Tibial nerve (tissue), 4 donors: ENCODE data around the gene BTBD2. TPM values are rescaled to one million over a fixed set of nuclear protein-coding genes. Genes with fewer than 3 reads are reported as not detected.

Experiments
- DNase-seq, 2 donors: peaks; one replicate each; pipeline ENCODE4 v3.0.0-alpha.2; 2019; ENCODE audit warnings: low spot score in 2 of 2
- H3K27ac ChIP-seq, 4 donors: fragments of 200-600 bp; sonication (generic) in 3 of 4; one replicate each; pipeline ENCODE4 v1.5.1; 2017 to 2019; ENCODE audit warnings: mild to moderate bottlenecking in 1 of 4
- H3K27me3 ChIP-seq, 2 donors: fragments of 200-600 bp; sonication (generic) in 1 of 2; one replicate each; pipeline versions ENCODE4 v1.5.1 to v1.6.0; 2017 to 2019
- H3K36me3 ChIP-seq, 3 donors: fragments of 200-600 bp; sonication (generic); one replicate each; pipeline ENCODE4 v1.5.1; 2018 to 2019
- H3K4me1 ChIP-seq, 4 donors: fragments of 200-600 bp; sonication (generic) in 3 of 4; one replicate each; pipeline ENCODE4 v1.5.1; 2017 to 2019
- H3K4me3 ChIP-seq, 4 donors: fragments of 200-600 bp; sonication (generic) in 3 of 4; one replicate each; pipeline ENCODE4 v1.5.1; 2017 to 2019; ENCODE audit warnings: mild to moderate bottlenecking in 1 of 4, moderate library complexity in 1 of 4
- H3K9me3 ChIP-seq, 4 donors: fragments of 200-600 bp; sonication (generic) in 3 of 4; one replicate each; pipeline ENCODE4 v1.5.1; 2017 to 2019
- EP300 ChIP-seq, 2 donors: sonication (generic); formaldehyde crosslinking; IDR thresholded peaks; one replicate each; pipeline ENCODE4 v1.6.1; 2017; ENCODE audit warnings: antibody characterized with exemption in 2 of 2, mild to moderate bottlenecking in 1 of 2
- POLR2A ChIP-seq, 2 donors: fragments of 450-650 bp; IDR thresholded peaks; one replicate each; pipeline ENCODE4 v1.6.1; 2017; ENCODE audit warnings: antibody characterized with exemption in 2 of 2, mild to moderate bottlenecking in 2 of 2, moderate library complexity in 2 of 2
- WGBS, 2 donors: methylation state at CpG; one replicate each; pipeline ENCODE4 v1.1.5; 2018; 5-methylcytosine and 5-hydroxymethylcytosine counted together
- total RNA-seq, 4 donors: library from RNA; depleted of rRNA; stranded (reverse); fragments of >200 nt; gene quantifications; one replicate each; pipeline ENCODE4 v1.1.0, GENCODE V29; 2016
- TF ChIP-seq, protein P1 (sequence below), 5 experiments: fragments of 200-600 bp in 3 of 5; fragments of 450-650 bp in 2 of 5; sonication (generic) in 3 of 5; IDR thresholded peaks; one replicate each; pipeline ENCODE4 v1.5.1; 2016 to 2019; ENCODE audit warnings: antibody characterized with exemption in 5 of 5, mild to moderate bottlenecking in 3 of 5, moderate library complexity in 2 of 5

BTBD2 gene
- total RNA-seq, 4 donors from 2014 or later, result 54.0 to 94.5 (median 73.5) TPM

DNA sequence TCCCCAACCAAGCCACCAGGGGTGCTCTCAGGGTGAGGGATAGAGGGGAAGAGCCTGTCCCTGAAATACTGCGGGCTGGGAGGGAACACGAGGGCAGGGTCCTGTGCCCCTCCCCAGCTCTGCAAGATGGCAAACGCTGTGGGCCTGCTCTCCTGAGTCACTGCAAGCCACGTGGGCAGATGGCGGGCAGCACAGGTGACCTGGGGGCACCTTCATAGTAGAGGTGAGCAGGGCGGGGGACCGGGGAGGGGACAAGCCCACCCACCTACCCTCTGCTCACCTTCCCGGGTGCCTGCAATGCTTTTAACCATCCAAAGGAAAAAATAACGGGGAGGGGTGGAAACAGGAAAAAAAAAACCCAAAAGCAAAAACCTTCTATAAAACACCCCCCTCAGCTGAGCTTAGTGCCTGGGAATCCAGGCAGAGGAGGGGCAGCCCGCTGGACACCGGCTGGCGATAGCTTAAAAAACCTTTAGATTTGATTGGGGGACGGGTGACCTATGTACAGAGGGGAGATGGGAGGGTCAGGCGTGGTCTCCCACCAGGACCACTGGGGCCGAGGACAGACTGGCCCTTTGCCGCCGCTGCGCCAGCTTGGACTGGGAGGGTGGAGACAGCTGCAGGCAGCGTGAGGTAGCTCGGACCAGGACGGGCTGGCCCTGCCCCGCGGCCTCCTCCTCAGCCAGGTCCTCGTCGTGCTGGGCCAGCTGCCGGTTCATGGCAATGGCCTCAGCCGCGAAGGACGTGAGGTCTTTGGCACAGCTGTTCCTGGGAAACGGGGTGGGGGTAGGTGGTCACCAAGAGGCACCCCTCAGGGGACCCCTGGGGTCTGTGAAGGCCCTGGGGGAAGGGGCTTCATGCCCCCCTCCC is 23.8 kb upstream of the BTBD2 start:
- TF ChIP-seq EP300 (IDR thresholded peaks at IDR 0.05), result peak in 1 of 2 donors; percentile 1
- TF ChIP-seq POLR2A (IDR thresholded peaks at IDR 0.05), result no peak
- TF ChIP-seq, protein P1, sequence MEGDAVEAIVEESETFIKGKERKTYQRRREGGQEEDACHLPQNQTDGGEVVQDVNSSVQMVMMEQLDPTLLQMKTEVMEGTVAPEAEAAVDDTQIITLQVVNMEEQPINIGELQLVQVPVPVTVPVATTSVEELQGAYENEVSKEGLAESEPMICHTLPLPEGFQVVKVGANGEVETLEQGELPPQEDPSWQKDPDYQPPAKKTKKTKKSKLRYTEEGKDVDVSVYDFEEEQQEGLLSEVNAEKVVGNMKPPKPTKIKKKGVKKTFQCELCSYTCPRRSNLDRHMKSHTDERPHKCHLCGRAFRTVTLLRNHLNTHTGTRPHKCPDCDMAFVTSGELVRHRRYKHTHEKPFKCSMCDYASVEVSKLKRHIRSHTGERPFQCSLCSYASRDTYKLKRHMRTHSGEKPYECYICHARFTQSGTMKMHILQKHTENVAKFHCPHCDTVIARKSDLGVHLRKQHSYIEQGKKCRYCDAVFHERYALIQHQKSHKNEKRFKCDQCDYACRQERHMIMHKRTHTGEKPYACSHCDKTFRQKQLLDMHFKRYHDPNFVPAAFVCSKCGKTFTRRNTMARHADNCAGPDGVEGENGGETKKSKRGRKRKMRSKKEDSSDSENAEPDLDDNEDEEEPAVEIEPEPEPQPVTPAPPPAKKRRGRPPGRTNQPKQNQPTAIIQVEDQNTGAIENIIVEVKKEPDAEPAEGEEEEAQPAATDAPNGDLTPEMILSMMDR (IDR thresholded peaks at IDR 0.05), result no peak
- Histone ChIP-seq H3K9me3 (peaks cover 0 to 13% (median 3%) of the 10 kb centered on the region in 4 donors), H3K27me3 (no peaks in the 10 kb centered on the region), H3K4me1 (peaks cover 0 to 77% (median 45%) of the 10 kb centered on the region in 4 donors), H3K4me3 (no peak overlapping the region), H3K27ac (peak overlapping the region; percentile 36 to 99 (median 99)), H3K36me3 (peaks cover 0 to 58% (median 33%) of the 10 kb centered on the region in 3 donors)
- no peak for DNase-seq
- WGBS, 2 donors, result 76 to 77% methylated on average over 18 to 30 of the region's 30 CpGs

DNA sequence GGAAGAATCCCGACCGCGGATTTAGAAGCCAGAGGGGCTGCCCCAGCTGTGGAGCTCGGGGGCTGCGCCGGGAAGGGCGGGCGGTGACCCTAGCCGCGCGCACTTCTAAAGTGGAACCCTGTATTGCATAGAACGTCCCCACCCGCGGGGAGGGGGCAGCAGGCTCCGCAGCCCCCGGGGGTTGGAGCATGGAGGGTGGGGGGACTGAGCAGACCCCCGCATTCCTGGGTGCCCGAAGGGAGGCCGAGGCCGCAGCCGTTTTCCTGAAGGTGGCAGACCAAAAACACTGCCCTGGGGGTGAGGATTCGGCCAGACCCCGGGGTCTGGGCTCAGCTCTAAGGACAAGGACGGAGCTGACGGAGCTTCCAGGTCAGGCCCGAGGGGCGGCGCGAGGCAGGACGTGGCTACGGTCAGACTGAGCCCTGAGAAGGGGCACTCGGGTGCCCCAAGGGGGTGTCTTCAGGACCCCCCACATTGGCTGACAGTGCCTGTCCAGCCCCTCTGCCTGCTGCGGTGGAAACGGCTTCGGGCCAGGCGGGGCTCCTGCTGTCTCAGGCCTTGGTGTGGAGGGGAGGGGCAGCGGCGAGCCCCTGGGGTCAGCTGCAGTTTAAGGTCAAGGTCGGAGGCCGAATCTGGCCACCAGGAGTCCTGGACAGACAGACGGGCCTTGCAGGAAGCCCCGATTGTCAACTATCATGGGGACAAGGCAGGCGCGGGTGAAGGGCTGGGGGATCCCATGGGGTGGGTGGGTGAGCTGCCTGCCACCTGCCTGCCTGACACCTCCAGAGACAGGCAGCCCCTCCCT is 23.0 kb upstream of the BTBD2 start:
- Histone ChIP-seq H3K27ac (peak overlapping the region in 3 of 4 donors; percentile 32 to 99 (median 35)), H3K9me3 (peaks cover 0 to 13% (median 3%) of the 10 kb centered on the region in 4 donors), H3K36me3 (peaks cover 0 to 51% (median 33%) of the 10 kb centered on the region in 3 donors), H3K27me3 (no peaks in the 10 kb centered on the region), H3K4me1 (peaks cover 0 to 77% (median 45%) of the 10 kb centered on the region in 4 donors), H3K4me3 (no peak overlapping the region)
- WGBS, 2 donors, result 75 to 88% methylated on average over 38 to 44 of the region's 44 CpGs
- no peak for DNase-seq
- TF ChIP-seq EP300 (IDR thresholded peaks at IDR 0.05), result no peak
- TF ChIP-seq POLR2A (IDR thresholded peaks at IDR 0.05), result no peak
- TF ChIP-seq, protein P1 (IDR thresholded peaks at IDR 0.05), result no peak

DNA sequence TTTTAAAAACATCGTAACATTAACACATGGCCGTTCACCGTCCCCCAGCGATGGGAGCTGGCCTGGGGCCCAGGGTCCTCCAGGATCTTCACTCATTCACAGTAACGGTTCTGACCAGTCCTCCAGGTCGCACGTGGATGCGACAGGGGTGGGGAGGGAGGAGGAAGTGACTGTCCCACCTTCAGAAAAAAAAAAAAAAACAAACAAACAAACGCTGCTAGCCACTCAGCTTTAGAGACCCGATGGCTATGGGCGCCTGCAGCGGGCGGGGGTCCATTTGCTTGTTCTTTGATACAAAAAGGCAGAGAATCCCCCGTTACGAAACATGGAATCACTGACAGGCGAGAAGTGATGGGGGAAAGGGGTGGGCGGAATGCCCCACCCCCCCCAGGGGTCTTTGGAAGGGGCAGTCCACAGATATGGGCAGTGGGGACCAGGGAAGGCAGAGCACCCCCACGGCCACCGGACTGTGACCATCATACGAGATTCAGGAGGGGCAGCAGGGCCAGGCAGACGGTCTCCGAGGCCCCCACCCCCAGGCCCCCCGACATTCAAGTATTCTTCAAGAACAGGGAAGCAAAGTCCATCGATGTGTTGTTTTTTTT is 22.2 kb upstream of the BTBD2 start:
- WGBS, 2 donors, result 65 to 66% methylated on average over 24 of the region's 24 CpGs
- Histone ChIP-seq H3K9me3 (peaks cover 0 to 13% (median 3%) of the 10 kb centered on the region in 4 donors), H3K27ac (peak overlapping the region in 3 of 4 donors; percentile 35 to 99 (median 64)), H3K4me1 (peaks cover 0 to 77% (median 45%) of the 10 kb centered on the region in 4 donors), H3K27me3 (no peaks in the 10 kb centered on the region), H3K36me3 (peaks cover 0 to 44% (median 30%) of the 10 kb centered on the region in 3 donors), H3K4me3 (no peak overlapping the region)
- TF ChIP-seq EP300 (IDR thresholded peaks at IDR 0.05), result peak in 1 of 2 donors; percentile 26
- TF ChIP-seq POLR2A (IDR thresholded peaks at IDR 0.05), result no peak
- no peak for DNase-seq

DNA sequence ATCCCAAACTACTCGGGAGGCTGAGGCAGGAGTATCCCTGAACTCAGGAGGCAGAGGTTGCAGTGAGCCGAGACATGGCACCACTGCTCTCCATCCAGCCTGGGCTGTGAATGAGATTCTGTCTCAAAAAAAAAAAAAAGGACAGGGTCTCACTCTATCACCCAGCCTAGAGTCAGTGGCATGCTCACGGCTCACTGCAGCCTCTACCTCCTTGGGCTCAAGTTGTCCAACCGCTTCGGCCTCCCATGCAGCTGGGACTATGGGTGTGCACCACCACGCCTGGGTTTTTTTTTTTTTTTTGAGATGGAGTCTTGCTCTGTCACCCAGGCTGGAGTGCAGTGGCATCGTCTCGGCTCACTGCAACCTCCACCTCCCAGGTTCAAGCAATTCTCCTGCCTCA is 20.9 kb upstream of the BTBD2 start:
- TF ChIP-seq EP300 (IDR thresholded peaks at IDR 0.05) (no peak), POLR2A (IDR thresholded peaks at IDR 0.05) (no peak)
- TF ChIP-seq, protein P1 (IDR thresholded peaks at IDR 0.05), result no peak
- Histone ChIP-seq H3K36me3 (peaks cover 0 to 34% (median 24%) of the 10 kb centered on the region in 3 donors), H3K27ac (peak overlapping the region in 1 of 4 donors; percentile 99), H3K4me1 (peaks cover 0 to 75% (median 44%) of the 10 kb centered on the region in 4 donors), H3K4me3 (no peak overlapping the region), H3K9me3 (peaks cover 0 to 13% (median 3%) of the 10 kb centered on the region in 4 donors), H3K27me3 (no peaks in the 10 kb centered on the region)
- WGBS, 2 donors, result 78 to 88% methylated on average over 8 of the region's 8 CpGs
- DNase-seq, result no peak

DNA sequence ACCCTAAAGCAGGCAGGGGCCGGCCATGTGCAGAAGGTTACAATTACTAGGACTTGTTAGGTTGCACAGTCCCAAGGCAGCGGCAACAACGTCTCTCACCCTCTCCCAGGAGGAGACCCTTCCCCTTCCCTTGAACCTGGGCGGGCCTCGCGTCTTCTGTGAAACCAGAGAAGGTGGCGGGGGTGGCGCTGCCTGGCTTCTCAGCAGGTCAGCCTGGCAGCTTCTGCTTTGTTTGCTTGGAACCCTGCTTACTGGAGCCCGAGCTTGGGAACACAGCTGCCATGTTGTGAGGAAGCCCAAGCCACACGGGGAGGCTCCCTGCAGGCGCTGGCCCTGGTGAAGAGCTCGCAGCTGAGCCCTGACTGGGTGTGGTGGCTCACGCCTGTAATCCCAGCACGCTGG is 20.1 kb upstream of the BTBD2 start:
- no peak for TF ChIP-seq EP300 (IDR thresholded peaks at IDR 0.05)
- no peak for TF ChIP-seq POLR2A (IDR thresholded peaks at IDR 0.05)
- TF ChIP-seq, protein P1 (IDR thresholded peaks at IDR 0.05), result no peak
- Histone ChIP-seq H3K4me1 (peaks cover 0 to 75% (median 44%) of the 10 kb centered on the region in 4 donors), H3K4me3 (no peak overlapping the region), H3K27me3 (no peaks in the 10 kb centered on the region), H3K9me3 (peaks cover 0 to 13% (median 3%) of the 10 kb centered on the region in 4 donors), H3K36me3 (peaks cover 0 to 26% (median 16%) of the 10 kb centered on the region in 3 donors), H3K27ac (peak overlapping the region; percentile 31 to 98 (median 98))
- no peak for DNase-seq
- WGBS, 2 donors, result 69 to 80% methylated on average over 14 of the region's 14 CpGs
